ENCODE results near the gene GNGT2.
A peak's percentile ranks its signal among the peaks of the same experiment; 100 is the strongest.

GNGT2 gene

GRCh38 chr17:49195751-49196150 is 14.6 kb downstream of the GNGT2 start:
- no peaks in the 10 kb centered on the region for H4K20me1 ChIP-seq (ENCODE audit: insufficient read depth)
- H3K79me2 ChIP-seq (ENCODE audit: insufficient read depth, low read depth), result no peaks in the 10 kb centered on the region
- H3K27me3 ChIP-seq (ENCODE audit: insufficient read depth, low read depth), result no peaks in the 10 kb centered on the region
- H3K36me3 ChIP-seq (ENCODE audit: insufficient read depth), result no peaks in the 10 kb centered on the region
- H2AFZ ChIP-seq (ENCODE audit: low read depth), result no peak overlapping the region
- no peak for TF ChIP-seq CTCF (conservative IDR thresholded peaks at IDR 0.05; ENCODE audit: low read depth, low read length)
- H3K4me3 ChIP-seq (IDR thresholded peaks at IDR 0.05; ENCODE audit: insufficient read depth, low read depth, low read length), result no peak overlapping the region
- no peak overlapping the region for H3K27ac ChIP-seq
- H3K4me1 ChIP-seq (ENCODE audit: low read depth, poor library complexity, severe bottlenecking), result peaks cover 6% of the 10 kb centered on the region
- no peak overlapping the region for H3K4me2 ChIP-seq
- H3K9ac ChIP-seq, result no peak overlapping the region

GRCh38 chr17:49194297-49194607 is 16.1 kb downstream of the GNGT2 start:
- no peaks in the 10 kb centered on the region for H3K36me3 ChIP-seq (ENCODE audit: insufficient read depth)
- peaks cover 10% of the 10 kb centered on the region for H3K4me1 ChIP-seq (ENCODE audit: low read depth, poor library complexity, severe bottlenecking)
- H3K27ac ChIP-seq, result no peak overlapping the region
- no peak overlapping the region for H3K4me3 ChIP-seq (IDR thresholded peaks at IDR 0.05; ENCODE audit: insufficient read depth, low read depth, low read length)
- no peak overlapping the region for H3K4me2 ChIP-seq
- TF ChIP-seq CTCF (conservative IDR thresholded peaks at IDR 0.05; ENCODE audit: low read depth, low read length), result no peak
- H2AFZ ChIP-seq (ENCODE audit: low read depth), result no peak overlapping the region
- no peaks in the 10 kb centered on the region for H3K27me3 ChIP-seq (ENCODE audit: insufficient read depth, low read depth)
- H3K9ac ChIP-seq, result no peak overlapping the region
- no peaks in the 10 kb centered on the region for H4K20me1 ChIP-seq (ENCODE audit: insufficient read depth)
- no peaks in the 10 kb centered on the region for H3K79me2 ChIP-seq (ENCODE audit: insufficient read depth, low read depth)

- no peaks in the 10 kb centered on the region for H3K27me3 ChIP-seq (ENCODE audit: insufficient read depth, low read depth)
- peaks cover 10% of the 10 kb centered on the region for H3K4me1 ChIP-seq (ENCODE audit: low read depth, poor library complexity, severe bottlenecking)
- no peaks in the 10 kb centered on the region for H3K36me3 ChIP-seq (ENCODE audit: insufficient read depth)
- H3K27ac ChIP-seq, result peak overlapping the region; percentile 99
- TF ChIP-seq CTCF (conservative IDR thresholded peaks at IDR 0.05; ENCODE audit: low read depth, low read length), result no peak
- H3K9ac ChIP-seq, result peak overlapping the region; percentile 99; the same call in 1 of the 2 replicates
- H2AFZ ChIP-seq (ENCODE audit: low read depth), result peak overlapping the region; percentile 68
- H3K4me3 ChIP-seq (IDR thresholded peaks at IDR 0.05; ENCODE audit: insufficient read depth, low read depth, low read length), result no peak overlapping the region
- peak overlapping the region; percentile 53 for H3K4me2 ChIP-seq
- no peaks in the 10 kb centered on the region for H3K79me2 ChIP-seq (ENCODE audit: insufficient read depth, low read depth)
- H4K20me1 ChIP-seq (ENCODE audit: insufficient read depth), result no peaks in the 10 kb centered on the region
Measured at GRCh38 chr17:49193513-49194296, 16.7 kb downstream of the GNGT2 start.

- peak; percentile 60 for TF ChIP-seq CTCF (conservative IDR thresholded peaks at IDR 0.05; ENCODE audit: low read depth, low read length)
- Histone ChIP-seq H3K4me3 (IDR thresholded peaks at IDR 0.05; ENCODE audit: insufficient read depth, low read depth, low read length) (no peak overlapping the region), H3K9ac (peak overlapping the region; percentile 99), H3K27me3 (ENCODE audit: insufficient read depth, low read depth) (no peaks in the 10 kb centered on the region), H4K20me1 (ENCODE audit: insufficient read depth) (no peaks in the 10 kb centered on the region), H3K4me1 (ENCODE audit: low read depth, poor library complexity, severe bottlenecking) (peaks cover 10% of the 10 kb centered on the region), H3K27ac (peak overlapping the region; percentile 99), H3K36me3 (ENCODE audit: insufficient read depth) (no peaks in the 10 kb centered on the region), H3K4me2 (peak overlapping the region; percentile 70; the same call in 1 of the 2 replicates), H3K79me2 (ENCODE audit: insufficient read depth, low read depth) (no peaks in the 10 kb centered on the region), H2AFZ (ENCODE audit: low read depth) (peak overlapping the region; percentile 68)
Measured at GRCh38 chr17:49191917-49192741, 18.2 kb downstream of the GNGT2 start.
